HUDEP-2 (cell line): ENCODE measurements around the gene ZMAT2.
"Not testable (repeated sequence)": the region's sequence is repeated elsewhere in the genome, so short reads cannot be mapped to it uniquely, and the experiment has no call there.

Source experiments
- DNase-seq, 76 experiments: peaks; one replicate each; lab custom pipeline; 2025; ENCODE audit not compliant: unreplicated experiment in 76 of 76; lab: John Stamatoyannopoulos, UW

ZMAT2 gene, protein sequence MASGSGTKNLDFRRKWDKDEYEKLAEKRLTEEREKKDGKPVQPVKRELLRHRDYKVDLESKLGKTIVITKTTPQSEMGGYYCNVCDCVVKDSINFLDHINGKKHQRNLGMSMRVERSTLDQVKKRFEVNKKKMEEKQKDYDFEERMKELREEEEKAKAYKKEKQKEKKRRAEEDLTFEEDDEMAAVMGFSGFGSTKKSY

DNA sequence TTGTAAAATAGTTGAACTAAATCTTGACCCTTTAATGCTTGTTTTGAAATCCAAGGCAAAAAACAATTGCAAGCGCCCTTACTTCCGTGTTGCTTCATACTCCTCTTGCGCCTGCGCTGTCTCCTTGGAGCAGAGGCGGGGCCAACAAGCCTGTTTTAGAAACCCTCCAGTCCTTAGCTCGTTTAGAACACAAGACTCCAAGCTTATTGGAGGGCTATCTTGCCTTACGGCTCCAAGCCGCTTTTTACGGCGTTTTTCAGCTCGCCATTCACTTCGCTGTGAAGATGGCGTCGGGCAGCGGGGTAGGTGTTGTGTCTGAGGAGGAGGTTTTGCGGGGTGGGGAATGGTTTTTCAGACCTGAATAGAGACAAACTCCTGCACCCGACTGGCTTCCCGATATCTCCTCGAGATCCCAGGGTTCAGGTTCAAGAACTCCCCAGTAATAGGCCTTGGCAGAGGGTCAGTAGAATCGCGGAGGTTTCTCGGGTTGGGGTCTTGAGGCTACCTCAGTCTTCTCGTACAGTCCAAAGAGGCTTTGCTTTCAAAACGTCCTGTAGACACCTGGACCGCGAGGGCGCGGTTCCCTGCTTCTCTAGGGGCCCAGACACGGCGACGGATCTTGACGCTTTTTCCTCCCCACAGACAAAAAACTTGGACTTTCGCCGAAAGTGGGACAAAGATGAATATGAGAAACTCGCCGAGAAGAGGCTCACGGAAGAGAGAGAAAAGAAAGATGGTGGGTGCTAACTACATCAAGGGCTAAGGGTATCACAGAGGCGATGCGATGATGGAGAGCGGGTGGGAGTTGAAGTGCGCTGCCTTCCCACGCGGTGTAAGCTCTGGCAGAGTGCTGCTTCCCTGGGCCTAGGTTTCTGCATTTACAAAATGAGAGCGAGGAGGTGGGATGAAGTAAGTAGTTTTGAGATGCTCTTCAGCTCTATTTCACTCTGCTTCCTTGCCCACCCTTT, at the start of gene ZMAT2:
TSS of gene ZMAT2 (plus strand) at position 271 of the 968 bp plus-strand sequence. CDS start at position 285, 14 bp downstream.
- peak in 75 of 76 experiments; percentile 8 to 96 (median 86) for DNase-seq

DNA sequence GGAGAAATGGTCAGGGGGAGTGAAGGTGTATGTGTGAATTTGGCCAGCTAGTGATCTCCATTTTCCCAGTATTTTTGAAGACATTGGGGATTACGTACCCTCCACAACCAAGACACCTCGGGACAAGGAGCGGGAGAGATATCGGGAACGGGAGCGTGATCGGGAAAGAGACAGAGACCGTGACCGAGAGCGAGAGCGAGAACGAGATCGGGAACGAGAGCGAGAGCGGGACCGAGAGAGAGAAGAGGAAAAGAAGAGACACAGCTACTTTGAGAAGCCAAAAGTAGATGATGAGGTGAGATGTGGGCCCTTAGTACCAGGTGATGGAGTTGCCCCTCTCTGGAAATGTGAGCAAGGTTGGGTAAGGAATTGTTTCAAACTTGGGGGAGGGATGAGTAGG, 41.4 kb upstream of the ZMAT2 start:
- no peak for DNase-seq

DNA sequence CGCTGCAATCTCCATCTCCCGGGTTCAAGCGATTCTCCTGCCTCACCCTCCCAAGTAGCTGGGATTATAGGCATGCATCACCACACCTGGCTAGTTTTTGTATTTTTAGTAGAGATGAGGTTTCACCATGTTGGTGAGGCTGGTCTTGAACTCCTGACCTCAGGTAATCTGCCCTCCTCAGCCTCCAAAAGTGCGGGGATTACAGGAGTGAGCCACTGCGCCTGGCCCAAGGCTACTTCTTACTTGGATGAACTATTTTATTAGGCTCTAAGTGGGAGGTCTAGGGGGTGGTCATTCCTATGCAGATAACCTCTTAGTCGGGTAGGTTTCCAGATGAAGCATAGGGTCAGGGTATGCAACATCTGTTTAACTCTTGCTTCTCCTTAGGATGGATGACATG, 39.9 kb upstream of the ZMAT2 start:
- not testable (repeated sequence) for DNase-seq

DNA sequence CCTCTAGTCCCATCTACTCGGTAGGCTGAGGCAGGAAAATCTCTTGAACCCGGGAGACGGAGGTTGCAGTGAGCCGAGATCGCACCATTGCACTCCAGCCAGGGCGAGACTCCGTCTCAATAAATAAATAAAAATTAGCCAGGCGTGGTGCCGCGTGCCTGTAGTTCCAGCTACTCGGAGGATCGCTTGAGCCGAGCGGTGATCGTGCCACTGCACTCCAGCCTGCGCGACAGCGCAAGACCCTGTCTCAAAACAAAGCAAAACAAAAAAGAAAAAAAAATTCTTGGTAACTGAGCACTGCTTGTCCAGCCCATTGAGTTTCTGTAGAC, 36.3 kb upstream of the ZMAT2 start:
- no peak for DNase-seq

DNA sequence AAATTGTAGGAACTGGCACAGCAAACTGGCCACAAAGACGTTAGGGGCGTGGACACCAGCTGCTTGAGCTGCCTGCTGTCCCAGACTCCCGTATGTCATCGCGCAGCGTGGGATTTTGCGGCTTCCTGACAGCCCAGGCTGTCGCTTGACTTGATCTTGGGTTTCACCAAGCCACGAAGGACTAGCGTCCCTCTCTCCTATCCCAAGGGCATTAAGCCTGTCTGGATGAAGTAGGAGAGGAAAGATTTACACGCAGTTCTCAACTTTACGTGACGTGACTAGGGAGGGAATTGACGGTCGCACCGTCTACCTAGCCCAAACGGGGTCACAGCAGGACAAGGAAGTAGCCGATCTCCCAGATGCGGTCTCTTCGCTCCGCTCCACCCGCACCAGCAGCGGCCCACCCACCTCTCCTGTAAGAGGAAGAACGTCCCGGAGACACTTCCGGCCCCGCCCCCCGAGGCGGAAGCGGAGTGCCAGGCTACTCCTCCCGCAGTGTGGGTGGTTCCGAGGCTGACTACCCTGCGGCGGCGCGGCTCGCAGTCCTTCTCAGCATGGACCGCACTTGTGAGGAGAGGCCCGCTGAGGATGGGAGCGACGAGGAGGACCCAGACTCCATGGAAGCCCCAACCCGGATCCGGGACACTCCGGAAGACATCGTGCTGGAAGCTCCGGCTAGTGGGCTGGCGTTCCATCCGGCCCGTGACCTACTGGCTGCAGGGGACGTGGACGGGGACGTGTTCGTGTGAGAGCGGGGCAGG, 35.7 kb upstream of the ZMAT2 start, which contains the start of gene WDR55:
TSS of gene WDR55 (plus strand) at position 546 of the 761 bp plus-strand sequence. CDS start at position 555, 9 bp downstream.
- DNase-seq = peak in 75 of 76 experiments; percentile 23 to 97 (median 91)

DNA sequence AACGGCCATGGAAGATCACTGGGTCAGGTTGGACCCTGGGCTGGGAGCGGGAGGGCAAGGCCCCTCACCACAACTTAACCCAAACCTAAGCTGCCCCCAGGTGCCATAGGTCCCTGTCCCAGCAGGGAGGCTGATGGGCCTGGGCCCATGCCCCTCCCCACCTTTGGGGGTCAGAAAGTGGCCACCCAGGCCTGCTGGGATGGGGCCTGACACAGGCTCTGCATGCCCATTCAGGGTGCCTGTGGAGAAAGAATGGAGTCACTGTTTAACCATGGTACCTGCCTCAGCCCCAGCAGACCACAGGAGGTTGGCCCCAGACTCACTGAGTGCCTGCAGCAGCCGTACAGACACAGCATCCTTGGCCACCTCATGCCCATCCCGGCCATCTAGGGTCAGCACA, 29.2 kb upstream of the ZMAT2 start:
- not testable (repeated sequence) for DNase-seq

DNA sequence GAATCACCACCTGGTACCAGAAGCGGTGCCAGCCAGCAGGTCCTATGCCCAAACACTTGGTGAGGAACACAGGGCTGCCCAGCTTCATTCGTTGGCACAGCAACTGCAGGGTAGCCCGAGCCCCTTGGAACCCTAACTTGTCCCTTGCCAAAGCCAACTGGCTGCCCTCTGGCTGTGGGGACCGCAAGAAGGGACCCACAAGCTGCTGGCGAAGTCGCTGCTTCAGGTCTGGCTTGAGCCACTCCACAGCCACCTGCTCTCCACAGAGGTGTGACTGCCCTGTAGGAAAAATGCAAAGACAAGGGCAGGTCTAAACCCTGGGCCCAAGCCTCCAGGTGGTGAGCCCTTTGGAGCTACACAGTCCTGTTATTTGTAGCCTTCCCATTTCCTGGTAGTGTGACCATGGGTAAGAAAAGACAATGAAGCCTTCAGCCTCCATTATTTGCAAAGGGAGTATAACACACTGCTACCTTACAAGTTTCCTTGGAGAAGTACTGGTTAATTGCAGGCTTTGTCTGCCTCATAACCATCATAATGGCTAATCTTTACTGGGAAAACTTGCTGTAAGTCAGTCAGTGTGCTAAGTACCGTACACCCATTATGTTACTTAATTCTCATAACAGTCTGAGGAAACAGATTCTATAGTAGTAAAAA, 28.6 kb upstream of the ZMAT2 start:
- DNase-seq = no peak

DNA sequence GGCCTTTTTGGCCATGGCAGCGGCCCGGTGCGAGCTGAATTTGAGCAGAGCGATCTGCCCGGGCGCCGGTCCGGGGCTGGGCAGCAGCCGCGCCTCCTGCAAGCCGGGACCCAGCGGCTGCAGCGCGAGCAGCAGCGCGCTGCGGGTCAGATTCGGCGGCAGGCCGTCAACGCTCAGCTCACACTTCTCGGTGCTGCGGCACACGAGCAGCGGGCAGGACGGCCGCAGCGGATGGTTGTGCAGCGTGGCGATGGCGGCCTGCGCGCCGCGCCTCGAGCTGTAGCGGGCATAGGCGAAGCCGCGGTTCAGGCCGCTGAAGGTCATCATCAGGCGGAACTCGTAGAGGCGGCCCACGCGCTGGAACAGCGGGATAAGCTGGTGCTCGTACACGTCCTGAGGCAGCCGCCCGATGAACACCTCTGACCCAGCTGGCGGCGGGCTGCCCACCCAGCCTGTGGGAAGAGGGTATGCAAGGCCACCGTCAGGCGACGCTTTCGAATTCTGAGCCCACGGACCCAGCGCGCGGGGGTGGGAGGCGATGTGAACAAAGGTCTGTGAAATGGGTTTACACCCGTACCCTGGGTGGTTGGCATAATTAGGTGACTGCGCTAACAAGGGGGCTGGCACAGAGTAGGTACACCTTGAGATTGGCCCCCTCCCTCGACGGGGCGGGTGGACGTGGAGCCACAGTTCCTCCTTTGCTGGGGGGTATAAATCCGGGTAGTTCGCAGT, 27.6 kb upstream of the ZMAT2 start:
- DNase-seq = no peak

DNA sequence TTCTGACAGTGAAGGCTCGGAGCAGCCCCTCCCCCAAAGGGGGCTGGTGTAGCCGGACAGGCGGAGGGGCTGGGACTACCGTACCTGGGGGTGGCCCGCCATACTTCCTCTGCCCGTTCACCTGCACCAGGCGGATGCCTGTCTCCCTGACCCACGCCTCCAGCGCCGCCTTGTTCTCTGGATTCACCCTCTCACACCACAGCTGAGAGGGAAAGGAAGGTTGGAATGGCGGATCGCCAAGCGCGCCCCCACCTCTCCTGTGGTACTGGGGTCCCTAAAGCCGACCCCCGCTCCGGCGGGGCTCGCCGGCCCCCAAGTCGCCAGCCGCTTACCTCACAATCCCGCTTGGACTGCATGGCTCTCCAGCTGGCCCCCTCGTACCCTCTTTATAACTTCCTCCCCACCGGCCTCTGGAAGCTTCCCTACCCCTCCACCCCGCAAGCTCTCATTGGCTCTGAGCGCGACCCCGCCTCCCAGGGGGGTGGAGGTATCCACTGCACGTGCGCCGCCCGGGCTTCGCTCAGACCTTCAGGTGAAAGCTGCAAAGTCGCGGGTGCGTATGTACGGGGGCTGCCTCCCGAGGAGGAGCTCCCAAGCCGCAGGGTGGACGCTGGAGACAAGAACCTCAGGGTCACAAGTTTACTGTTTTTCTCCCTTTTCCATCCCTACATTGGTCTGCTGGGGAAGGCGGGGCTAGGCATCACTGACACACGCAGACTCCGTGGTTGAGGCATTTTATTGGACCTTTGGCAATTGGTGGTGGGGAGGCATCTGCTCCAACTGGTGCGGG, 26.9 kb upstream of the ZMAT2 start, which contains the start of gene DND1:
TSS of gene DND1 (minus strand) at position 390 of the 790 bp plus-strand sequence. CDS start at position 356, 34 bp downstream.
- no peak for DNase-seq

DNA sequence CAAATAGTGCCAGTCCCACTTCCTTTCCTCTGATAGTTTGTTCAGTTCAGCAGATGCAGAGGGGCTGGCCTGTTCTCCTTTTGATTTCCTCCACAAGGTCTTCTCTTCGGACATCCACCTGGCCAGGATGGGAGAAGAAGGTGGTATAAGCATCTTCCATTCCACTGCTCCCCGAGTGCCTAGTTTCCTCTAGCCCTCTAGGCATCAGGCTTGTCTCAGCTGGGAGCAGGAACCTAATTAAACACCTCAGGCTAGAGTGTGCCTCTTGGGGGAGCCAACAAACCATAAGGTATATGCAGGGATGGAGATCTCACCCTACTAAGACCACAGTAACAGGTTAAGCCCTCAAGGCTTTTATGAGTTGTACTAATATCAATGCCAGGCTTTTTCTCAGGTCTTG, 26.0 kb upstream of the ZMAT2 start:
- DNase-seq = peak in 2 of 76 experiments; percentile 3 to 5

DNA sequence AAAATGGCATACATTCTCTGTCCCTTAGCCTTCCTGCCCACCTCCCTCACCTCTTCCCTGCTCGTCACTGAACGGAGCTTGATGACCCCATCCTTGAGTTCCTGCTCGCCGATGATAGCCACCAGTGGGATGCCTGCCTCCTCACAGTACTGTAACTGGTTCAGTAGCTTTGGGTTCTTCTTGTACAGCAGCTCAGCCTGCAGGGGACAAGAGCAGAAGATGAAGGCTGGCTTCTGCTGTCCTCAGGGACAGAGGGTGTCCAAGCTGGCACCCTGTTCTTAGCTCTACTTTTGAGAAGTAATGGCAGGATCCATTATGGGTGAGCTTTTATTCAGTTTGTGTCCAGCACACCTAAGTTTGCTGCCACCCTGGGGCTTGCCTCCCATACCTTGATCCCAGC, 25.6 kb upstream of the ZMAT2 start:
- no peak for DNase-seq

DNA sequence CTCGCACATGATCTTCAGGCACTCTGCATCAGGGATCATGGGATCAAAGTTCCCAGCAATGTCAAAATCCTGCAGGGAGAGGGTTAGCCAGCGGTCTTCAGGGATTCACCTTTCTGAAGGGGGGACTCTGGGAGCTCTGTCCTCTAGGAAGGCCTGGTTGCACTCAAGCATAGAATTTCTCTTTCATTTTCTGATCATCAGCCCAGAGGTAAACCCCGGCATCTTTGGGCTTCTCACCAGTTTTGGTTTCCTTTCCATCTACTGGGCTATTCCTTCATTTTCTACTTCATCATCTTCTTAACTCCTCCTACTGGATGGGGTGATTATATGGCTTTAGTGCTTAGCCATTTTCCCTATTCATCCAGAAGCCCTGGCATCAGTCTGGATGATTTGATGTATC, 22.3 kb upstream of the ZMAT2 start:
- DNase-seq = no peak

DNA sequence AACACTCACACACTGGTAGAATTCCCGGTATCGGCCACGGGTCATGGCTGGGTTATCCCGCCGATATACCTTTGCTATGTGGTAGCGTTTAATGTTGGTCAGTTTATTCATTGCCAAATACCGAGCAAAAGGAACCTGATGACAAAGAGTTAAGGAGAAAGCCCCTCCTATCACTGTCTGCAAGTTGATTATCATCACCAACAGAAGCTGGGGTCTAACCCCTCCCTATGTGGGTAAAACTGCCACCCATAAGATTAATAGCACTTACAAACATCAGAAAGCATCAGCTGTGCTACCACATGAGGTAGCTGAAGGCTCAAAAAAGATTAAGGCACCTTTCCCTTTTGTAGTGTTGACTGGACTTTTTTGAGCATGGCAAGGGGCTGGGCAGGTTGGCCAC, 21.3 kb upstream of the ZMAT2 start:
- peak in 73 of 76 experiments; percentile 8 to 92 (median 57) for DNase-seq

DNA sequence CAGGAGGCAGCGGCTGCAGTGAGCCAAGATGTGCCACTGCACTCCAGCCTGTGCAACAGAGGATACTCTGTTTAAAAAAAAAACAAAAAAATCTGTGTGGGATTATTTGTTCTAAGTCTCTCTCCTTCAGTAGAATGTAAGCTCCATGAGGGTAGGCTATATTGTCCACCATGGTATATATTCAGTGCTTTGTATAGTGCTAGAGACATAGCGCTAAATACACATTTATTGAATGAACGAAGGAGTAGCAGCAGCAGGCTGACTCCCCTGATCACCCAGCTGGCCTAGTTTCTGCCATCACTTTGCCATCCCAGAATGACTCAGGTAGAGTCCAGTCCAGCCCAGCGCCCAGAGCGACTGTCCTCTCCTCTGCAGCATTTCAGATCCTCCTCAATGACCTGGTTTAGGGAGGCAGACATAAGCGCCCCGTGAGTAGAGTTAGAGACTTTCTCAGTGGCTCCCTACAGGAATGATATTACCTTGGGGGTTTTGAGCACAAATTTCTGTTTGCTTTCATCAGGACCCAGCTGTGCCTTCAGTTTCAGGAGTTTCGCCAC, 9.8 kb upstream of the ZMAT2 start:
- no peak for DNase-seq

DNA sequence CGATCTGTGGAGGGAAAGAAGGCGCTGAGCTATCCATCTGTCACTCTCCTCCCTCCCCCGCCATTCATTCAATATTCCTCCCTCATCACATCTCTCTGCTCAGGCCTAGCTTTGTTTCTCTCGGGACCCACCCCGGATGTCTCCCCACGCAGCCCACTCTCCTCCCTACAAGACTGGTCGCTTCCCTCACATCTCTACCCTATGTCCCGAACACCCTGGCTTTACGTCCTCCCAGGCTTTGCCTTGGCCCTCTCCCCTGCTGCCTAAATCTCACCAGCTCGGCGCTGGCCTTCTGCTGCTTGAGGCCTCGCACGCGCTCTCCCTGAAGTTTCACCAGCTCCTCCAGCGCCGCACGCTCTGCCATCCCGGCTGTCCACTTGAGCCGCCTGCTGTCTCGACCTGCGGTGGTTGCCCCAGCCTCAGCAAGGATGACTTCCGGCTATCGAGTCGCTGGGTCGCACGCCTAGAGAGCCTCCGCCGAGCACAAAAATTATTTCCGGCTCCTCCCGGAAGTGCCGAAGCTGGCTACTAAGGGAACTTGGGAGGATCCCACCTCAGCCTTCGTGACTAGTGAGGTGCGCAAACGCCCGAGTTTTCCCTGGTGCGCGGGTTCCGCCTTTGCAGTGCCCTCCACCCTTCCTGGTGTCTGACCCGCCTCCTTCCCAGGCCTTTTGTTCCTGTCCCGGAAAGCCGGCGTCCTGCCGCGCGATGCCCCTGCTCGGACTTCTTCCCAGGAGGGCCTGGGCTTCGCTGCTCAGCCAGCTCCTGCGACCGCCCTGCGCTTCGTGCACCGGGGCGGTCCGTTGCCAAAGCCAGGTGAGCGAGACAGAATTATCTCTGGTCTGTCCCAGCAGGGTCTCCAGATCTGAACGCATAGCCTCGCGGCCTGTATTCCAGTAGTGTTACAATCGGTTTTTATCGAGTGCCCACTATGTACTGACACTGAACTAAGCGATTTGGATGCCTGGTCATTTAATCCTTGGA, 9.0 kb upstream of the ZMAT2 start, which contains the start of the genes HARS1 and HARS2:
TSS of gene HARS1 (minus strand) at position 430 of the 984 bp plus-strand sequence. CDS start at position 364, 66 bp downstream.
TSS of gene HARS2 (plus strand) at position 515 of the 984 bp plus-strand sequence. CDS start at position 709, 194 bp downstream.
- peak in 75 of 76 experiments; percentile 25 to 92 (median 83) for DNase-seq

DNA sequence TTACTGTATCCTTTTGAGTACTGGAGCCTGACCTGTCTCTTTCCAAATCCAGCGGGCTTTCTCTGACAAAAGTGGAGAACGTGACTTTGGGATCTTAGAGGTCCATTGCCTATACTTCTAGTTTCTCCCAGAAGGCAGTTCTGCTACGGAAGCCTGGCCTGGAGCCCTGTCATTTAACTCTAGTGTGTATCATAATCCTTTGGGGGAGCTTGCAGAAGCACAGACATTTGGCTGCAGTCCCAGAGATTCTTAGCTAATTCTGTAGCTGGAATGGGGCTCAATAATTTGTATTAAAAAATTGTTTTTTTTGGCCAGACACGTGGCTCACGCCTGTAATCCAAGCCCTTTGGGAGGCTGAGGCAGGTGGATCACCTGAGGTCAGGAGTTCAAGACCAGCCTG, 6.0 kb upstream of the ZMAT2 start:
- no peak for DNase-seq

DNA sequence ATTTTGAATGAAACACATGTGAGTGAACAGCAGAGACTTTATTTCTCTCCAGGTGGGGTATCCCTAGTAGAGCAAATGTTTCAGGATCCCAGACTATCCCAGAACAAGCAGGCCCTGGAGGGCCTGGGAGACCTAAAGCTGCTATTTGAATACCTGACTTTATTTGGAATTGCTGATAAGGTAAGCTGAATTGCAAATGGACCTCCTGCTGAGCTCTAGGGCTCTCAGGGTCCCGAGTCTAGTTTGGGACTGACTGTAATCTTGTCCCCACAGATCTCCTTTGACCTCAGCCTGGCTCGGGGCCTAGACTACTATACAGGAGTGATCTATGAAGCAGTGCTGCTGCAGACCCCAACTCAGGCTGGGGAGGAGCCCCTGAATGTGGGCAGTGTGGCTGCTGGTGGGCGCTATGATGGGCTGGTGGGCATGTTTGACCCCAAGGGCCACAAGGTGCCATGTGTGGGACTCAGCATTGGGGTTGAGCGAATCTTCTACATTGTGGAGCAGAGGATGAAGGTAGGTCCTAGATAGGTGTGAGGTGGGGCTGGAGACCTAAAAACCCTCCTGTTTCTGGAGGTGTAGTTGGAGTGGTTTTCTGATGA, 3.3 kb upstream of the ZMAT2 start:
- no peak for DNase-seq
